ENCODE measurements around the gene CAMK1D. TPM values are rescaled to one million over a fixed set of nuclear protein-coding genes. Genes with fewer than 3 reads are reported as not detected.

The CAMK1D gene
- total RNA-seq, 3 donors from 2014 or later (not counting 1 experiment from before 2014, with no cell fraction given) = 44.2 to 56.4 (median 49.7) TPM

DNA sequence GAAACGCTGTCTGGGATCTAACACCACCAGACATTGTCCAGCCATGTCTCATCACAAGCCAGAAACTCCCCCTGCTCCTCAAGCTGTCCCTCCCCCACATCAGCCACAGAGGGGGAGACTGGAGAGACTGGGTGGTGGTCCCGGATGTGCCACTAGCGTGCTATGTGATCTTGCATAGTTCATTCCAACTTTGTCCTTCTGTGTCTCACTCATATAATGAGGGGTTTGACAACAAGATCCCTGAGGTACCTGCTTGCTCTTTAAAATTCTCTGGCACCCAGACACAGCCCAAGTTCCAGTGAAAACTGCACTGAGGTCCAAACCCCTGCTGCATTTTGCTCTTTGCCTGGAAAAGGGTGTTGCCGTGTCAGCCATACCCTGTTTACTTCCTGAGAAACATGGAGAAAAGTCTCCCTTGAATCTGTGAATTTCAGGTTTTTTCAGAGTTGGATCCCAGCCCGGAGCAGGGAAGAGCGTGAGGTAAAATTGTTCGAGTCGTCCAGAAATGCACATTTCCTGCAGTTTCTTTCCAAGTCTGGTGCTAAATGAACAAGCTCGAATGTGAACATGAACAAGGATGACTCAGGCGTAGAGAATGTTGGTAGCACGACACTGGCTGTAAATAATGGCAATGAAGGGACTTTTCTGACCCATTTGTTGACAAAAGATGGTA lies 495.6 kb downstream of the CAMK1D start:
- Histone ChIP-seq H3K9me3 (ENCODE audit: control insufficient read depth, insufficient read depth, low read length) (no peaks in the 10 kb centered on the region), H3K36me3 (ENCODE audit: control insufficient read depth, insufficient read depth, low read length) (no peaks in the 10 kb centered on the region), H3K4me1 (ENCODE audit: control insufficient read depth, insufficient read depth, low read length) (peaks cover 3% of the 10 kb centered on the region), H3K4me3 (ENCODE audit: low read length) (no peak overlapping the region), H3K27ac (ENCODE audit: low read length) (no peak overlapping the region), H3K27me3 (ENCODE audit: control insufficient read depth, insufficient read depth, low read length) (no peaks in the 10 kb centered on the region)
- intact Hi-C loops (cut with micrococcal nuclease) = no loop called here
- 36% methylated on average over 9 of the region's 11 CpGs for WGBS (ENCODE audit: insufficient coverage)
- ATAC-seq (no peak), DNase-seq (no peak)
- TF ChIP-seq, protein P1, sequence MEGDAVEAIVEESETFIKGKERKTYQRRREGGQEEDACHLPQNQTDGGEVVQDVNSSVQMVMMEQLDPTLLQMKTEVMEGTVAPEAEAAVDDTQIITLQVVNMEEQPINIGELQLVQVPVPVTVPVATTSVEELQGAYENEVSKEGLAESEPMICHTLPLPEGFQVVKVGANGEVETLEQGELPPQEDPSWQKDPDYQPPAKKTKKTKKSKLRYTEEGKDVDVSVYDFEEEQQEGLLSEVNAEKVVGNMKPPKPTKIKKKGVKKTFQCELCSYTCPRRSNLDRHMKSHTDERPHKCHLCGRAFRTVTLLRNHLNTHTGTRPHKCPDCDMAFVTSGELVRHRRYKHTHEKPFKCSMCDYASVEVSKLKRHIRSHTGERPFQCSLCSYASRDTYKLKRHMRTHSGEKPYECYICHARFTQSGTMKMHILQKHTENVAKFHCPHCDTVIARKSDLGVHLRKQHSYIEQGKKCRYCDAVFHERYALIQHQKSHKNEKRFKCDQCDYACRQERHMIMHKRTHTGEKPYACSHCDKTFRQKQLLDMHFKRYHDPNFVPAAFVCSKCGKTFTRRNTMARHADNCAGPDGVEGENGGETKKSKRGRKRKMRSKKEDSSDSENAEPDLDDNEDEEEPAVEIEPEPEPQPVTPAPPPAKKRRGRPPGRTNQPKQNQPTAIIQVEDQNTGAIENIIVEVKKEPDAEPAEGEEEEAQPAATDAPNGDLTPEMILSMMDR (IDR thresholded peaks at IDR 0.05) = no peak
- no peak overlapping the region for H3K27ac Mint-ChIP-seq
- H3K27me3 Mint-ChIP-seq (ENCODE audit: low read depth in 2 of 2) = peaks cover 0 to 18% of the 10 kb centered on the region in 2 donors
- no peaks in the 10 kb centered on the region for H3K9me3 Mint-ChIP-seq
- H3K4me1 Mint-ChIP-seq = no peaks in the 10 kb centered on the region
- H3K4me3 Mint-ChIP-seq = no peak overlapping the region
- H3K36me3 Mint-ChIP-seq = no peaks in the 10 kb centered on the region

DNA sequence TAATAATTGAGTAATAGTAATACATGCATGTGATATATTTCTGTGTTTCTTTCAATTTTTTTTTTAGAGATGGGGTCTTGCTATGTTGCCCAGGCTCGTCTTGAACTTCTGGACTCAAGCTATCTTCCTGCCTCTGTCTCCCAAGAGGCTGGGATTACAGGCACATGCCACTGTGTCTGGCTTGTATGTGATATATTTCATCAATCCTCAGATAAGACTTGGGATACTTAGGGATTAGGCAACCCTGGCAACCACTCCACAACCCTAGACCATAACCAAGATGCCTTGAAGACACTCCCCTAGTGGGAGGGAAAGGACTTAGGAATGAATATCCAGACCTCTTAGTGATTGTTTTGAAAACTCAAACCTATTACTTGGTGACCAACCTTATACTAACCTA lies 497.4 kb downstream of the CAMK1D start:
- Histone ChIP-seq H3K4me3 (ENCODE audit: low read length) (no peak overlapping the region), H3K4me1 (ENCODE audit: control insufficient read depth, insufficient read depth, low read length) (peaks cover 3% of the 10 kb centered on the region), H3K9me3 (ENCODE audit: control insufficient read depth, insufficient read depth, low read length) (no peaks in the 10 kb centered on the region), H3K27me3 (ENCODE audit: control insufficient read depth, insufficient read depth, low read length) (no peaks in the 10 kb centered on the region), H3K36me3 (ENCODE audit: control insufficient read depth, insufficient read depth, low read length) (no peaks in the 10 kb centered on the region), H3K27ac (ENCODE audit: low read length) (no peak overlapping the region)
- Mint-ChIP-seq H3K27ac (no peak overlapping the region), H3K36me3 (no peaks in the 10 kb centered on the region), H3K4me1 (no peaks in the 10 kb centered on the region), H3K4me3 (no peak overlapping the region), H3K27me3 (ENCODE audit: low read depth in 2 of 2) (peaks cover 2 to 24% of the 10 kb centered on the region in 2 donors), H3K9me3 (no peaks in the 10 kb centered on the region)
- intact Hi-C loops (cut with micrococcal nuclease) = no loop called here
- 40% methylated on average over 1 of the region's 1 CpG for WGBS (ENCODE audit: insufficient coverage)
- TF ChIP-seq, protein P1 (IDR thresholded peaks at IDR 0.05) = no peak
- ATAC-seq (no peak), DNase-seq (no peak)

DNA sequence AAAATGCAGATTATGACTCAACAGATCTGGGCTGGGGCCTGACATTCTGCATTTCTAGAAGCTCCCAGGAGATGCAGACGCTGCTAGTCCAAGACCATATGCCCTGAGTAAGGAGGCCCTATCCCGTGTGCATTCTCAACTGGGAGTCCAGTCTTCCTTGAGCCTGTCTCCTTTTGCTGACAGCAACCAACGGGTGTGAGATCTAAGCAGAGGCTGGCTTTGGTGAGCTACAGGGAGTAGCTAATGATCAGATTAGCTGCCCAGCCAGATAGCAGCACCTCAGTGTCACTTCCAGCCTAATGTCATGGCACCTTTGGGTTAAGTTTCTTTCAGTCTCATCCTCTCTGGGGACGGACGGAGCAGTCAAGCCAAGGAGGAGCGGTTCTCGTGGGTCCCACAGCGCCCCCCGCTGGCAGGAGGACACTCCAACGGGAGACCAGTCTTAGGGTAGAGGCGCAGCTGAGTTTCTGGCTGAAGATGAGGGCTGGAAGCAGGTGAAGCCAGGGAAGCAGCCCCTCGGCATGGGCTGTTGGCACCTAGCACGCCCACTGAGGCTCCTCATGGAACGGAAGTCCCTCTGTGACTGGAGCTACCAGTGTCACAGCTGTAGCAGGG lies 498.1 kb downstream of the CAMK1D start:
- Histone ChIP-seq H3K9me3 (ENCODE audit: control insufficient read depth, insufficient read depth, low read length) (no peaks in the 10 kb centered on the region), H3K27ac (ENCODE audit: low read length) (no peak overlapping the region), H3K27me3 (ENCODE audit: control insufficient read depth, insufficient read depth, low read length) (no peaks in the 10 kb centered on the region), H3K36me3 (ENCODE audit: control insufficient read depth, insufficient read depth, low read length) (no peaks in the 10 kb centered on the region), H3K4me1 (ENCODE audit: control insufficient read depth, insufficient read depth, low read length) (peaks cover 3% of the 10 kb centered on the region), H3K4me3 (ENCODE audit: low read length) (no peak overlapping the region)
- ATAC-seq (no peak), DNase-seq (no peak)
- H3K9me3 Mint-ChIP-seq = no peaks in the 10 kb centered on the region
- H3K4me1 Mint-ChIP-seq = no peaks in the 10 kb centered on the region
- no peak overlapping the region for H3K4me3 Mint-ChIP-seq
- H3K27me3 Mint-ChIP-seq (ENCODE audit: low read depth in 2 of 2) = peaks cover 2 to 24% of the 10 kb centered on the region in 2 donors
- no peaks in the 10 kb centered on the region for H3K36me3 Mint-ChIP-seq
- TF ChIP-seq, protein P1 (IDR thresholded peaks at IDR 0.05) = no peak
- WGBS (ENCODE audit: insufficient coverage) = 81% methylated on average over 14 of the region's 14 CpGs
- intact Hi-C loops (cut with micrococcal nuclease) = no loop called here
- no peak overlapping the region for H3K27ac Mint-ChIP-seq
